GM12874 (cell line): ENCODE results near the gene OAS2.

Experiments used
- TF ChIP-seq, protein P1 (sequence below): IDR thresholded peaks from 2 replicates; pipeline ENCODE4 v1.5.1; 2011; ENCODE audit warnings: low read depth, mild to moderate bottlenecking, control low read depth, low read length, moderate library complexity; ENCODE audit not compliant: insufficient read depth

OAS2 gene

GRCh38 chr12:112988224-112988623, 9.9 kb downstream of the OAS2 start:
- TF ChIP-seq, protein P1, sequence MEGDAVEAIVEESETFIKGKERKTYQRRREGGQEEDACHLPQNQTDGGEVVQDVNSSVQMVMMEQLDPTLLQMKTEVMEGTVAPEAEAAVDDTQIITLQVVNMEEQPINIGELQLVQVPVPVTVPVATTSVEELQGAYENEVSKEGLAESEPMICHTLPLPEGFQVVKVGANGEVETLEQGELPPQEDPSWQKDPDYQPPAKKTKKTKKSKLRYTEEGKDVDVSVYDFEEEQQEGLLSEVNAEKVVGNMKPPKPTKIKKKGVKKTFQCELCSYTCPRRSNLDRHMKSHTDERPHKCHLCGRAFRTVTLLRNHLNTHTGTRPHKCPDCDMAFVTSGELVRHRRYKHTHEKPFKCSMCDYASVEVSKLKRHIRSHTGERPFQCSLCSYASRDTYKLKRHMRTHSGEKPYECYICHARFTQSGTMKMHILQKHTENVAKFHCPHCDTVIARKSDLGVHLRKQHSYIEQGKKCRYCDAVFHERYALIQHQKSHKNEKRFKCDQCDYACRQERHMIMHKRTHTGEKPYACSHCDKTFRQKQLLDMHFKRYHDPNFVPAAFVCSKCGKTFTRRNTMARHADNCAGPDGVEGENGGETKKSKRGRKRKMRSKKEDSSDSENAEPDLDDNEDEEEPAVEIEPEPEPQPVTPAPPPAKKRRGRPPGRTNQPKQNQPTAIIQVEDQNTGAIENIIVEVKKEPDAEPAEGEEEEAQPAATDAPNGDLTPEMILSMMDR: no peak

DNA sequence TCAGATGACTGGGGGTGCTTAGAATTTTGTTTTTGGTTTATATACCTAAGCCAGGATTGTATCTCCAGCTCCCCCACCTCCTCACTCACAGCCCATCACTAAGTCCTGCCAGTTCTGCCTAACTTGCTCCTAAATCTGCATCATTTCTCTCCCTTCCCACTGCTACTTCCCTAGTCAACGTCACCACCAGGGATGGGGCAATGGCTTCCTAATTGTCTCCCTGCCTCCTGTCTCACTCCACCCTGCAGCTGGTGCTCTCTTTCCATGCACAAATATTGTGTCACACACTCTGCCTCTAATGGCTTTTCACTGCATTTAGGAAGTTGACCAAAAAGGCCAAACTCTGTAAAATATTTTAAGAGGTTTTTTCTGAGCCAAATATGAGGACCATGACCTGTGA, 11.5 kb downstream of the OAS2 start:
- TF ChIP-seq, protein P1: no peak

- TF ChIP-seq, protein P1: peak; percentile 78
Measured at GRCh38 chr12:112992541-112993398, 14.5 kb downstream of the OAS2 start.

GRCh38 chr12:112995008-112995407, 16.7 kb downstream of the OAS2 start:
- TF ChIP-seq, protein P1: no peak

GRCh38 chr12:112996501-112996900, 18.2 kb downstream of the OAS2 start:
- TF ChIP-seq, protein P1: no peak

GRCh38 chr12:112997506-112997905, 19.2 kb downstream of the OAS2 start:
- TF ChIP-seq, protein P1: no peak

GRCh38 chr12:112998987-112999767, 20.9 kb downstream of the OAS2 start:
- TF ChIP-seq, protein P1: no peak
